Measurements from ENCODE around the gene MRE11.
"Not testable (repeated sequence)": the region's sequence is repeated elsewhere in the genome, so short reads cannot be mapped to it uniquely, and the experiment has no call there.

The MRE11 gene

GRCh38 chr11:94424011-94424410 is 69.6 kb downstream of the MRE11 start:
- no peak for DNase-seq (ENCODE audit: low spot score)

- no peak for DNase-seq (ENCODE audit: low spot score)
These were observed 70.1 kb downstream of the MRE11 start for GRCh38 chr11:94423507-94423906.

- no peak for DNase-seq (ENCODE audit: low spot score)
These were observed 75.4 kb downstream of the MRE11 start for GRCh38 chr11:94418123-94418765.

GRCh38 chr11:94417386-94417987 is 76.2 kb downstream of the MRE11 start:
- peak; percentile 5 for DNase-seq (ENCODE audit: low spot score)

GRCh38 chr11:94405062-94405833 is 88.4 kb downstream of the MRE11 start:
- DNase-seq (ENCODE audit: low spot score): no peak

GRCh38 chr11:94402355-94402754 is 91.3 kb downstream of the MRE11 start:
- no peak for DNase-seq (ENCODE audit: low spot score)

- DNase-seq (ENCODE audit: low spot score): no peak
These were observed 91.8 kb downstream of the MRE11 start for GRCh38 chr11:94401773-94402265.

GRCh38 chr11:94400839-94401772 is 92.5 kb downstream of the MRE11 start, which contains the start of gene GPR83:
Gene GPR83, minus strand, starts transcription at chr11:94401419. Its CDS starts 172 bp downstream, at chr11:94401247.
- no peak for DNase-seq (ENCODE audit: low spot score)

GRCh38 chr11:94400457-94400838 is 93.2 kb downstream of the MRE11 start:
- no peak for DNase-seq (ENCODE audit: low spot score)

GRCh38 chr11:94400050-94400449 is 93.6 kb downstream of the MRE11 start:
- DNase-seq (ENCODE audit: low spot score): no peak

GRCh38 chr11:94398101-94398500 is 95.5 kb downstream of the MRE11 start:
- DNase-seq (ENCODE audit: low spot score): no peak

- no peak for DNase-seq (ENCODE audit: low spot score)
These were observed 97.4 kb downstream of the MRE11 start for GRCh38 chr11:94396282-94396681.

GRCh38 chr11:94391937-94392336 is 101.7 kb downstream of the MRE11 start:
- DNase-seq (ENCODE audit: low spot score): not testable (repeated sequence)

GRCh38 chr11:94379613-94380012 is 114.0 kb downstream of the MRE11 start:
- no peak for DNase-seq (ENCODE audit: low spot score)

GRCh38 chr11:94376841-94377240 is 116.8 kb downstream of the MRE11 start:
- no peak for DNase-seq (ENCODE audit: low spot score)

- DNase-seq (ENCODE audit: low spot score): not testable (repeated sequence)
These were observed 123.1 kb downstream of the MRE11 start for GRCh38 chr11:94370576-94370975.
